Natural killer cell treated with Interleukin-12 subunit alpha and Interleukin-12 subunit beta and Interleukin-15 and Interleukin-18, amount 100 ng/mL, for 72 hours (primary cell): ENCODE data around the gene NEDD4. TPM values are rescaled to one million over a fixed set of nuclear protein-coding genes. Genes with fewer than 3 reads are reported as not detected.
"Not testable (repeated sequence)": the region's sequence is repeated elsewhere in the genome, so short reads cannot be mapped to it uniquely, and the experiment has no call there.

Source experiments
- ATAC-seq, 2 donors: fragments of 150-1000 bp; cut with Tn5 transposase in 1 of 2; sonication (Bioruptor Pico), chemical (Tn5 transposase) in 1 of 2; 2 replicates each; pipeline ENCODE4 v1.10.0; 2021
- DNase-seq: peaks from one replicate; pipeline ENCODE4 v3.0.0; 2022; ENCODE audit warnings: low spot score
- H3K27ac Mint-ChIP-seq, 2 donors: 1 replicate in 1 of 2; 2 replicates in 1 of 2; pipeline ENCODE4 v1.8.0; 2022; ENCODE audit warnings: mixed read lengths in 2 of 2, mild to moderate bottlenecking in 1 of 2, moderate library complexity in 1 of 2
- H3K27me3 Mint-ChIP-seq, 2 donors: 1 replicate in 1 of 2; 2 replicates in 1 of 2; pipeline ENCODE4 v1.8.0; 2022; ENCODE audit warnings: mixed read lengths in 2 of 2
- H3K36me3 Mint-ChIP-seq: one replicate; pipeline ENCODE4 v1.8.0; 2022; ENCODE audit warnings: mixed read lengths
- H3K4me1 Mint-ChIP-seq, 2 donors: 1 replicate in 1 of 2; 2 replicates in 1 of 2; pipeline ENCODE4 v1.8.0; 2022; ENCODE audit warnings: low read depth in 2 of 2, mixed read lengths in 2 of 2, mild to moderate bottlenecking in 1 of 2
- H3K4me3 Mint-ChIP-seq: one replicate; pipeline ENCODE4 v1.8.0; 2022; ENCODE audit warnings: mixed read lengths
- H3K9me3 Mint-ChIP-seq: 2 replicates; pipeline ENCODE4 v1.8.0; 2022; ENCODE audit warnings: mixed read lengths
- total RNA-seq, 2 donors: library from RNA; stranded (reverse); gene quantifications; one replicate each; pipeline ENCODE4 v1.2.3, GENCODE V29; 2022

NEDD4 gene
- total RNA-seq, 2 donors from 2014 or later: 14.9 to 22.7 TPM

DNA sequence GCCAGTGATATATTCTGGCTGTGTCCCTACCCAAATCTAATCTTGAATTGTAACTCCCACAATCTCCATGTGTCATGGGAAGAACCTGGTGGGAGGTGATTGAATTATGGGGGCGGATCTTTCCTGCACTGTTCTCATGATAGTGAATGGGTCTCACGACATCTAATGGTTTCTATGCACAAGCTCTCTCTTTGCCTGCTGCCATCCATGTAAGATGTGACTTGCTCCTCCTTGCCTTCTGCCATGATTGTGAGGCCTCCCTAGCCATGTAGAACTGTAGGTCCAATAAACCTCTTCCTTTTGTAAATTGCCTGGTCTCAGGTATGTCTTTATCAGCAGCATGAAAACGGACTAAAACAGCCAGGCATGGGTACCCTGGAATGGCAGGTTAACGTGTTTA lies 150.5 kb downstream of the NEDD4 start:
- not testable (repeated sequence) for H3K9me3 Mint-ChIP-seq, DNase-seq, H3K4me1 Mint-ChIP-seq, H3K4me3 Mint-ChIP-seq, H3K27me3 Mint-ChIP-seq, ATAC-seq, H3K27ac Mint-ChIP-seq, H3K36me3 Mint-ChIP-seq

DNA sequence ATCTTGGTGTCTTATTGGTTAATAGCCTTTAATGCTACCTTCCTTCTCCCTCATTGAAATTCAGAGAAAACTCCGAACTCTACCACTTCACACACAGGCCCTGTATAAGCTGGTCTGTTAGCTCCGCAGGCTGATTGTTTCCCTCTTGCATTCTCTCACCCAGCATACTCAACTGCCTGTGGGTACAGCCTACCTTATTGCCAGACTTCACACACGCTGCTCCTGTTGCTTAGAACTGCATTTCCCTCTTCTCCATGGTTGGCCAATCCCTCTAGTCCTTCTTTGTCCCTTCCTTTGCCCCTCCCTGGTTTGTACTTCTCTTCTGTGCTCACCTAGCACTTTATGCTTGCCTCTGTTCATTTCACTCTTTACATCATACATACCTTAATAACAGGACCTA lies 157.5 kb downstream of the NEDD4 start:
- Mint-ChIP-seq H3K9me3 (no peaks in the 10 kb centered on the region), H3K4me1 (no peaks in the 10 kb centered on the region), H3K4me3 (no peak overlapping the region), H3K27me3 (no peaks in the 10 kb centered on the region), H3K27ac (no peak overlapping the region), H3K36me3 (peaks cover 4% of the 10 kb centered on the region)
- ATAC-seq: no peak
- no peak for DNase-seq

- ATAC-seq: no peak
- no peaks in the 10 kb centered on the region for H3K9me3 Mint-ChIP-seq
- H3K27ac Mint-ChIP-seq: no peak overlapping the region
- no peaks in the 10 kb centered on the region for H3K27me3 Mint-ChIP-seq
- no peak overlapping the region for H3K4me3 Mint-ChIP-seq
- H3K36me3 Mint-ChIP-seq: peaks cover 4% of the 10 kb centered on the region
- no peak for DNase-seq
- peaks cover 8 to 12% of the 10 kb centered on the region in 2 donors for H3K4me1 Mint-ChIP-seq
These were observed 159.1 kb downstream of the NEDD4 start for GRCh38 chr15:55834331-55834730.

DNA sequence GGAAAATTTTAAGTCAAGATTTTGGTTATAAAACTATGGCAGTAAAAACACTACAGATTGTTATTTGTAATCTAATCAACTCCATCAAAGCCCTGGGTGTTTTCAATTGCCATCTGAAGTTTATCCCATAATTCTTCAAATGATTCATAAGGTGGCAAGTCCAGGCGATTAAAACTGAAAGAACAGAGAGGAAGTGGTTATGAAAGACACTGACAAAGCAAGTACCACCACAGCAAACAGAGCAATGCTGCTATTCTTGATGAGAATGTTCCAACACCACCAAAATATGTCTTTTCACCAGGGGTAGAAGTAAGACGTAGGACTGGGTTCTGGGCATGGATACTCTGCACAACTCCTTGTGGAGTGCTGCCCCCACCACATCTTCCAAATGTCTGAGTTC lies 163.6 kb downstream of the NEDD4 start:
- Mint-ChIP-seq H3K4me1 (peaks cover 11 to 13% of the 10 kb centered on the region in 2 donors), H3K27ac (peak overlapping the region; percentile 69 to 82), H3K36me3 (no peaks in the 10 kb centered on the region), H3K27me3 (no peaks in the 10 kb centered on the region), H3K4me3 (peak overlapping the region; percentile 60), H3K9me3 (no peaks in the 10 kb centered on the region)
- ATAC-seq (peak; percentile 78 to 91), DNase-seq (no peak)

DNA sequence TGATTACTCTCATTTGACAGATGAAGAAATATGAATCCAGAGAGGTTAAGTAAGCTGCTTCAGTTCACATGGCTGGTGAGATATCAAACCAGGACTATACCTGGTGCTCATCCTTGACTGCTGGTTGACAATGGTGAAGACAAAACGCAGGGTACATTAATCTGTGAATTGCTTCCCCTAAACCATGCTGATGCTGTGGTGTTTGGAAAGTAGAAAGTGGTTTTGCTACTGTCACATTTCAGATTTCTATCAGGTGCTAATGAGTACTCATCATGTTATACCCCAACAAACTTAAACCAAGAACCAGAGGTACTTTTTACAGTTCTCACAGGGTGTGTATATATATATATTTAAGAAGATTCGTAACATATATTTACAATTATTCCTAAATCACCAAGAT lies 165.5 kb downstream of the NEDD4 start:
- H3K27me3 Mint-ChIP-seq: no peaks in the 10 kb centered on the region
- H3K4me3 Mint-ChIP-seq: no peak overlapping the region
- H3K36me3 Mint-ChIP-seq: no peaks in the 10 kb centered on the region
- DNase-seq (no peak), ATAC-seq (no peak)
- no peak overlapping the region for H3K27ac Mint-ChIP-seq
- H3K9me3 Mint-ChIP-seq: no peaks in the 10 kb centered on the region
- H3K4me1 Mint-ChIP-seq: peaks cover 11 to 13% of the 10 kb centered on the region in 2 donors

- peaks cover 11 to 13% of the 10 kb centered on the region in 2 donors for H3K4me1 Mint-ChIP-seq
- H3K36me3 Mint-ChIP-seq: no peaks in the 10 kb centered on the region
- H3K27me3 Mint-ChIP-seq: peaks cover 0 to under 1% of the 10 kb centered on the region in 2 donors
- ATAC-seq: no peak
- no peak overlapping the region for H3K4me3 Mint-ChIP-seq
- H3K27ac Mint-ChIP-seq: no peak overlapping the region
- no peaks in the 10 kb centered on the region for H3K9me3 Mint-ChIP-seq
- DNase-seq: no peak
These were observed 166.2 kb downstream of the NEDD4 start for GRCh38 chr15:55827204-55827603.

DNA sequence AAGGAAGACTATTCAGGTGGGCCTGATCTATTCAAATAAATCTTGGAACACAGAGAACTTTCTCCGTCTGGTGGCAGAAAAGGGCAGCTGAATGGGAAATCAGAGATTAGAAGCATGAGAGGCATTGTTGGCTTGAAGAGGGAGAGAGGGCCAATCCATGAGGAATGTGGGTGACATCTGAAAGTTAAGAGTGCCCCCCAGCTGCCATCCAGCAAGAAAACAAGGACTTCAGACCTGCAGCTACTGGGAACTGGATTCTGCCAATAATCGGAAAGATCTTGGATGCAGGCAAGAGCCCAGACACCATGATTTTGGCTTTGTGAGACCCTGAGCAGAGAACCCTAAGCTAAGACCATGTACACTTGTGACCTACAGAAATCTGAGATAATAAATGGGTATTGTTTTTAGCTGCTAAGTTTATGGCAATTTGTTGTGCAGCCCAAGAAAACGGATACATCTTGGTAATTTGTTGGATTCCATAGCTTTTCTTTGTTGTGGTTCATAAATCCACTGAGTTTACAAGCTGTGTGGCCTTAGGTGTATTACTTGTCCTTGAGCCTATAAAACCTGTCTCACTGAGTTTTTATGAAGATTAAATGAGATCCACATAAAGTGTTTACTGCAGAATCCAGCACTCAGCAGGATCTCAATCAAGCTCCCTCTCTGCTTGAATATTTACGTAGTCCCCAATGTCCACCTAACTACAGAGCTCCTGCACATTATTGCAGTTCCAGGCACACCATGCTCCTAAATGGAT lies 168.4 kb downstream of the NEDD4 start:
- Mint-ChIP-seq H3K9me3 (no peaks in the 10 kb centered on the region), H3K4me1 (peaks cover 7 to 8% of the 10 kb centered on the region in 2 donors), H3K27me3 (peaks cover 0 to 2% of the 10 kb centered on the region in 2 donors), H3K36me3 (no peaks in the 10 kb centered on the region), H3K4me3 (no peak overlapping the region), H3K27ac (no peak overlapping the region)
- no peak for DNase-seq
- no peak for ATAC-seq

- no peak overlapping the region for H3K4me3 Mint-ChIP-seq
- ATAC-seq (no peak), DNase-seq (no peak)
- H3K36me3 Mint-ChIP-seq: no peaks in the 10 kb centered on the region
- peaks cover 0 to 3% of the 10 kb centered on the region in 2 donors for H3K4me1 Mint-ChIP-seq
- H3K27me3 Mint-ChIP-seq: peaks cover 0 to 2% of the 10 kb centered on the region in 2 donors
- no peak overlapping the region for H3K27ac Mint-ChIP-seq
- H3K9me3 Mint-ChIP-seq: no peaks in the 10 kb centered on the region
These were observed 169.6 kb downstream of the NEDD4 start for GRCh38 chr15:55823699-55824340.

GRCh38 chr15:55823191-55823670 lies 170.2 kb downstream of the NEDD4 start:
- H3K4me3 Mint-ChIP-seq: no peak overlapping the region
- no peak for ATAC-seq
- no peaks in the 10 kb centered on the region for H3K36me3 Mint-ChIP-seq
- no peak overlapping the region for H3K27ac Mint-ChIP-seq
- peaks cover 0 to 3% of the 10 kb centered on the region in 2 donors for H3K4me1 Mint-ChIP-seq
- DNase-seq: no peak
- no peaks in the 10 kb centered on the region for H3K9me3 Mint-ChIP-seq
- peaks cover 0 to 2% of the 10 kb centered on the region in 2 donors for H3K27me3 Mint-ChIP-seq

- not testable (repeated sequence) for H3K4me1 Mint-ChIP-seq, H3K4me3 Mint-ChIP-seq, H3K27ac Mint-ChIP-seq, H3K36me3 Mint-ChIP-seq, DNase-seq, H3K27me3 Mint-ChIP-seq, ATAC-seq, H3K9me3 Mint-ChIP-seq
These were observed 171.7 kb downstream of the NEDD4 start for GRCh38 chr15:55821740-55822139.

GRCh38 chr15:55820043-55820442 lies 173.4 kb downstream of the NEDD4 start:
- no peak for ATAC-seq

GRCh38 chr15:55819397-55820034 lies 173.9 kb downstream of the NEDD4 start:
- Mint-ChIP-seq H3K9me3 (no peaks in the 10 kb centered on the region), H3K36me3 (no peaks in the 10 kb centered on the region), H3K4me1 (peaks cover 0 to 3% of the 10 kb centered on the region in 2 donors), H3K27ac (no peak overlapping the region), H3K4me3 (no peak overlapping the region), H3K27me3 (peaks cover 0 to 2% of the 10 kb centered on the region in 2 donors)
- DNase-seq (no peak), ATAC-seq (no peak)

More at GRCh38 chr15:55820043-55820442, 173.4 kb downstream of the NEDD4 start:
- Mint-ChIP-seq H3K36me3 (no peaks in the 10 kb centered on the region), H3K27me3 (peaks cover 0 to 2% of the 10 kb centered on the region in 2 donors), H3K4me1 (no peaks in the 10 kb centered on the region), H3K27ac (no peak overlapping the region), H3K9me3 (no peaks in the 10 kb centered on the region), H3K4me3 (no peak overlapping the region)
- no peak for DNase-seq

- Mint-ChIP-seq H3K4me3 (no peak overlapping the region), H3K36me3 (no peaks in the 10 kb centered on the region), H3K4me1 (peaks cover 0 to 3% of the 10 kb centered on the region in 2 donors), H3K27me3 (no peaks in the 10 kb centered on the region), H3K9me3 (no peaks in the 10 kb centered on the region), H3K27ac (no peak overlapping the region)
- ATAC-seq: no peak
- DNase-seq: no peak
These were observed 177.4 kb downstream of the NEDD4 start for GRCh38 chr15:55816017-55816416.
